Right lobe of liver (tissue), 4 donors: ENCODE results near the gene RNF31.

Experiments
- POLR2A ChIP-seq: fragments of 450-650 bp; IDR thresholded peaks from one replicate; pipeline ENCODE4 v1.6.1; 2017; ENCODE audit warnings: antibody characterized with exemption, mild to moderate bottlenecking
- TF ChIP-seq, protein P1 (sequence below), 4 donors: fragments of 200-600 bp in 3 of 4; fragments of 450-650 bp in 1 of 4; IDR thresholded peaks; one replicate each; pipeline versions ENCODE4 v1.5.1 to v1.8.0; 2016 to 2022; ENCODE audit warnings: antibody characterized with exemption in 4 of 4, mild to moderate bottlenecking in 2 of 4
- donor health status: DM: no; HTN: no; CAD: no.
- donor health status: DM: no; HTN: no; CAD: no.
- donor health status: DM: no; HTN: yes; CAD: no.

DNA sequence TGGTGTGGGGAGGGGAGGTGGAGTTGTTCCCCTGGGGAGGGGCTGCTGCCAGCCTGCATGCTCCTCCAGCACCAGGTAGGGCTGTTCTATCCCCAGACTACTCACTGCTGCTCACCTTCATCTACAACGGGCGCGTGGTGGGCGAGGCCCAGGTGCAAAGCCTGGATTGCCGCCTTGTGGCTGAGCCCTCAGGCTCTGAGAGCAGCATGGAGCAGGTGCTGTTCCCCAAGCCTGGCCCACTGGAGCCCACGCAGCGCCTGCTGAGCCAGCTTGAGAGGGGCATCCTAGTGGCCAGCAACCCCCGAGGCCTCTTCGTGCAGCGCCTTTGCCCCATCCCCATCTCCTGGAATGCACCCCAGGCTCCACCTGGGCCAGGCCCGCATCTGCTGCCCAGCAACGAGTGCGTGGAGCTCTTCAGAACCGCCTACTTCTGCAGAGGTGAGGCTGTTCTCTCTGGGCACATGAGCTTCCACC lies 17.3 kb downstream of the RNF31 start:
- TF ChIP-seq, protein P1, sequence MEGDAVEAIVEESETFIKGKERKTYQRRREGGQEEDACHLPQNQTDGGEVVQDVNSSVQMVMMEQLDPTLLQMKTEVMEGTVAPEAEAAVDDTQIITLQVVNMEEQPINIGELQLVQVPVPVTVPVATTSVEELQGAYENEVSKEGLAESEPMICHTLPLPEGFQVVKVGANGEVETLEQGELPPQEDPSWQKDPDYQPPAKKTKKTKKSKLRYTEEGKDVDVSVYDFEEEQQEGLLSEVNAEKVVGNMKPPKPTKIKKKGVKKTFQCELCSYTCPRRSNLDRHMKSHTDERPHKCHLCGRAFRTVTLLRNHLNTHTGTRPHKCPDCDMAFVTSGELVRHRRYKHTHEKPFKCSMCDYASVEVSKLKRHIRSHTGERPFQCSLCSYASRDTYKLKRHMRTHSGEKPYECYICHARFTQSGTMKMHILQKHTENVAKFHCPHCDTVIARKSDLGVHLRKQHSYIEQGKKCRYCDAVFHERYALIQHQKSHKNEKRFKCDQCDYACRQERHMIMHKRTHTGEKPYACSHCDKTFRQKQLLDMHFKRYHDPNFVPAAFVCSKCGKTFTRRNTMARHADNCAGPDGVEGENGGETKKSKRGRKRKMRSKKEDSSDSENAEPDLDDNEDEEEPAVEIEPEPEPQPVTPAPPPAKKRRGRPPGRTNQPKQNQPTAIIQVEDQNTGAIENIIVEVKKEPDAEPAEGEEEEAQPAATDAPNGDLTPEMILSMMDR (IDR thresholded peaks at IDR 0.05): no peak
- TF ChIP-seq POLR2A: no peak
